ENCODE results near the gene ZNF823. TPM values are rescaled to one million over a fixed set of nuclear protein-coding genes. Genes with fewer than 3 reads are reported as not detected.

ZNF823 gene
- total and polyA plus RNA-seq, 2 of the 4 experiments (the other 2 are of a cell fraction): 2.2 to 9.3 TPM

Small RNA genes within 50 kb of the gene (microRNA-seq; reads per million reads assigned to microRNA genes)
- not detected for gene ZNF833P (ENCODE audit: insufficient read depth, insufficient read length)

Small RNA genes within 50 kb of the gene (small RNA-seq; reads per million reads assigned to genes)
- gene ZNF833P: 0 reads per million in 5 experiments

Other genes with a start within 250 kb of the ZNF823 start
- gene ZNF653, start 233.1 kb downstream of the ZNF823 start, total RNA-seq (2012; rRNA removed): 3.9 and 4.4 TPM in 2 replicates
- gene ZNF653, start 233.1 kb downstream of the ZNF823 start, polyA plus RNA-seq (2012; rRNA removed): 9.0 and 10.3 TPM in 2 replicates
- gene ECSIT, start 209.8 kb downstream of the ZNF823 start, total RNA-seq (2012; rRNA removed): 31.9 and 42.3 TPM in 2 replicates
- gene ECSIT, start 209.8 kb downstream of the ZNF823 start, polyA plus RNA-seq (2012; rRNA removed): 30.5 and 31.4 TPM in 2 replicates
- gene CNN1, start 200.1 kb downstream of the ZNF823 start, total RNA-seq (2012; rRNA removed): 102 TPM in 2 replicates
- gene CNN1, start 200.1 kb downstream of the ZNF823 start, polyA plus RNA-seq (2012; rRNA removed): 196 and 207 TPM in 2 replicates
- 62.4 and 121 TPM in 2 replicates for gene ELOF1, start 179.7 kb downstream of the ZNF823 start, total RNA-seq (2012; rRNA removed)
- gene ELOF1, start 179.7 kb downstream of the ZNF823 start, polyA plus RNA-seq (2012; rRNA removed): 96.0 and 96.8 TPM in 2 replicates
- gene ACP5, start 161.3 kb downstream of the ZNF823 start, total RNA-seq (2012; rRNA removed): 0.28 and 0.54 TPM in 2 replicates
- 0.76 and 1.2 TPM in 2 replicates for gene ACP5, start 161.3 kb downstream of the ZNF823 start, polyA plus RNA-seq (2012; rRNA removed)
- 32.8 and 34.4 TPM in 2 replicates for gene ZNF627, start 141.5 kb downstream of the ZNF823 start, total RNA-seq (2012; rRNA removed)
- gene ZNF627, start 141.5 kb downstream of the ZNF823 start, polyA plus RNA-seq (2012; rRNA removed): 4.3 and 6.3 TPM in 2 replicates
- 9.7 and 12.2 TPM in 2 replicates for gene ZNF441, start 28.1 kb upstream of the ZNF823 start, total RNA-seq (2012; rRNA removed)
- gene ZNF441, start 28.1 kb upstream of the ZNF823 start, polyA plus RNA-seq (2012; rRNA removed): 2.4 and 2.8 TPM in 2 replicates
- 3.6 and 4.2 TPM in 2 replicates for gene ZNF491, start 59.6 kb upstream of the ZNF823 start, total RNA-seq (2012; rRNA removed)
- gene ZNF491, start 59.6 kb upstream of the ZNF823 start, polyA plus RNA-seq (2012; rRNA removed): 0.80 and 1.5 TPM in 2 replicates
- gene ZNF440, start 75.3 kb upstream of the ZNF823 start, total RNA-seq (2012; rRNA removed): 8.4 and 9.4 TPM in 2 replicates
- gene ZNF440, start 75.3 kb upstream of the ZNF823 start, polyA plus RNA-seq (2012; rRNA removed): 1.7 and 2.8 TPM in 2 replicates
- 8.4 and 10.0 TPM in 2 replicates for gene ZNF439, start 109.8 kb upstream of the ZNF823 start, total RNA-seq (2012; rRNA removed)
- 3.8 and 4.8 TPM in 2 replicates for gene ZNF439, start 109.8 kb upstream of the ZNF823 start, polyA plus RNA-seq (2012; rRNA removed)
- 10.8 and 12.0 TPM in 2 replicates for gene ZNF69, start 148.8 kb upstream of the ZNF823 start, total RNA-seq (2012; rRNA removed)
- 1.2 and 2.7 TPM in 2 replicates for gene ZNF69, start 148.8 kb upstream of the ZNF823 start, polyA plus RNA-seq (2012; rRNA removed)
- gene ZNF700, start 186.2 kb upstream of the ZNF823 start, total RNA-seq (2012; rRNA removed): 10.2 and 11.9 TPM in 2 replicates
- gene ZNF700, start 186.2 kb upstream of the ZNF823 start, polyA plus RNA-seq (2012; rRNA removed): 4.2 and 5.3 TPM in 2 replicates
- 0.56 and 0.90 TPM in 2 replicates for gene ZNF763, start 226.1 kb upstream of the ZNF823 start, total RNA-seq (2012; rRNA removed)
- gene ZNF763, start 226.1 kb upstream of the ZNF823 start, polyA plus RNA-seq (2012; rRNA removed): 0.75 and 0.94 TPM in 2 replicates